RWPE1 (cell line): ENCODE data around the gene IFNL3.
"Not testable (repeated sequence)": the region's sequence is repeated elsewhere in the genome, so short reads cannot be mapped to it uniquely, and the experiment has no call there.

Experiments used
- CTCF ChIA-PET: fragments of 350-600 bp; sonication (Branson Sonifier 250); formaldehyde crosslinking; extraction: SDS; loops from one replicate; lab custom pipeline; 2021; lab: Yijun Ruan, JAX
- POLR2A ChIA-PET: fragments of 400-600 bp; formaldehyde crosslinking; extraction: SDS; loops from one replicate; lab custom pipeline; 2020; ENCODE audit warnings: antibody characterized with exemption; ENCODE audit not compliant: low non-redundant PET; lab: Yijun Ruan, JAX
- DNase-seq: peaks from one replicate; pipeline ENCODE4 v3.0.0; 2012; ENCODE audit warnings: low spot score
- H3K27ac ChIP-seq: fragments of 450-650 bp; 2 replicates; pipeline ENCODE4 v1.5.1; 2017
- TF ChIP-seq, protein P1 (sequence below): fragments of 450-650 bp; conservative IDR thresholded peaks from 2 replicates; pipeline ENCODE4 v1.5.1; 2017; ENCODE audit warnings: low read depth, mild to moderate bottlenecking

IFNL3 gene

DNA sequence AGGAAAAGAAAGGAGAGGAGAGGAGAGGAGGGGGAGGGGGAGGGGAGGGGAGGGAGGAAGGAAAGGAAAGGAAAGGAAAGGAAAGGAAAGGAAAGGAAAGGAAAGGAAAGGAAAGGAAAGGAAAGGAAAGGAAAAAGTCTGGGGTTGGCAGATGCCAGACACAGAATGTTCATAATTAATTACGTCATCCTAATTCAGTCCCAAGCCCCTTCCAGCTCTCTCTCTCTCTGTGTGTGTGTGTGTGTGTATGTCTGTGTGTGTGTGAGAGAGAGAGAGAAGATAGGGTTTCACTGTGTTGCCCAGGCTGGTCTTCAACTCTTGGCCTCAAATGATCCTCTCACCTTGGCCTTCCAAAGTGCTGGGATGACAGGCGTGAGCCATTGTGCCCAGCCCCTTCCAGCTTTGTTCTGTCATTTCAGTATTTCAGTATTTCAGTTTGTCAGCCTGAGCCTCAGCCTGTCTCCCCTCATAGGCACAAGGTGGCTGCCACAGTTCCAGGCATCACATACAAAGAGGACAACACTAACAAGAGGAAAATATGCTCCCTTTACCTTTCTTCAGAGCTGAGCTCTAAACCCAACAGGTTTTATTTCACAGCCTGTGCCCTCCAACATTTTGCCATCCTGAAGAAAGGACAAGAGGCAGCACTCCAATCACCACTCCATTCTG lies 14.6 kb downstream of the IFNL3 start:
- TF ChIP-seq, protein P1, sequence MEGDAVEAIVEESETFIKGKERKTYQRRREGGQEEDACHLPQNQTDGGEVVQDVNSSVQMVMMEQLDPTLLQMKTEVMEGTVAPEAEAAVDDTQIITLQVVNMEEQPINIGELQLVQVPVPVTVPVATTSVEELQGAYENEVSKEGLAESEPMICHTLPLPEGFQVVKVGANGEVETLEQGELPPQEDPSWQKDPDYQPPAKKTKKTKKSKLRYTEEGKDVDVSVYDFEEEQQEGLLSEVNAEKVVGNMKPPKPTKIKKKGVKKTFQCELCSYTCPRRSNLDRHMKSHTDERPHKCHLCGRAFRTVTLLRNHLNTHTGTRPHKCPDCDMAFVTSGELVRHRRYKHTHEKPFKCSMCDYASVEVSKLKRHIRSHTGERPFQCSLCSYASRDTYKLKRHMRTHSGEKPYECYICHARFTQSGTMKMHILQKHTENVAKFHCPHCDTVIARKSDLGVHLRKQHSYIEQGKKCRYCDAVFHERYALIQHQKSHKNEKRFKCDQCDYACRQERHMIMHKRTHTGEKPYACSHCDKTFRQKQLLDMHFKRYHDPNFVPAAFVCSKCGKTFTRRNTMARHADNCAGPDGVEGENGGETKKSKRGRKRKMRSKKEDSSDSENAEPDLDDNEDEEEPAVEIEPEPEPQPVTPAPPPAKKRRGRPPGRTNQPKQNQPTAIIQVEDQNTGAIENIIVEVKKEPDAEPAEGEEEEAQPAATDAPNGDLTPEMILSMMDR, result no peak
- ChIA-PET CTCF (interaction anchor here (0.6 kb wide), 1 partner anchor 37 kb away, joined by 3 read pairs; no protein-coding TSS in a partner anchor), POLR2A (no interaction called here)
- no peak overlapping the region for H3K27ac ChIP-seq
- DNase-seq, result no peak

DNA sequence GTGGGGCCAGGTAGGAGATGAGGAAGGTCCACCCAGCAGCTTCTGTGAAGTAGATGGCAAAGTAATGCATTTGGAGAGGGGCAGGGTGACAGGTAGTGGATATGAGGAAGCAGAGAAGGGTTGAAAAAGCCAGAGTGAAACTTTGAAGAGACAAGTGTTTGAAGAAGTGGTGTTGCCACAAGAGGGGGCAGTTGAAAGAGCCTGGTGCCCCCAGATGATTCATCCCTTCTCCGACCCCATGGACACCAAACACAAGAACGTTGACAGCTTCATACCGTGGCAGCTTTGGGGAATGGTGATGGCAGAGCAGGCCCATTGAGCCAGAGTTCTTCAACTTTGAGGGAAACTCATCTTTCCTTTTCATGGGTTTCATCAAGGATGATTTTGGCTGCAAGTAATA lies 19.9 kb downstream of the IFNL3 start:
- CTCF ChIA-PET, result interaction anchor here (0.7 kb wide), 1 partner anchor 279 kb away, joined by 3 read pairs; no protein-coding TSS in a partner anchor
- H3K27ac ChIP-seq, result no peak overlapping the region
- DNase-seq, result no peak
- POLR2A ChIA-PET, result no interaction called here
- TF ChIP-seq, protein P1, result no peak

GRCh38 chr19:39223703-39224279 lies 21.0 kb downstream of the IFNL3 start:
- ChIA-PET CTCF (no interaction called here), POLR2A (no interaction called here)
- DNase-seq, result peak; percentile 45
- TF ChIP-seq, protein P1, result no peak
- H3K27ac ChIP-seq, result no peak overlapping the region

GRCh38 chr19:39219108-39219507 lies 25.7 kb downstream of the IFNL3 start:
- H3K27ac ChIP-seq, DNase-seq, CTCF ChIA-PET, POLR2A ChIA-PET: not testable (repeated sequence)

DNA sequence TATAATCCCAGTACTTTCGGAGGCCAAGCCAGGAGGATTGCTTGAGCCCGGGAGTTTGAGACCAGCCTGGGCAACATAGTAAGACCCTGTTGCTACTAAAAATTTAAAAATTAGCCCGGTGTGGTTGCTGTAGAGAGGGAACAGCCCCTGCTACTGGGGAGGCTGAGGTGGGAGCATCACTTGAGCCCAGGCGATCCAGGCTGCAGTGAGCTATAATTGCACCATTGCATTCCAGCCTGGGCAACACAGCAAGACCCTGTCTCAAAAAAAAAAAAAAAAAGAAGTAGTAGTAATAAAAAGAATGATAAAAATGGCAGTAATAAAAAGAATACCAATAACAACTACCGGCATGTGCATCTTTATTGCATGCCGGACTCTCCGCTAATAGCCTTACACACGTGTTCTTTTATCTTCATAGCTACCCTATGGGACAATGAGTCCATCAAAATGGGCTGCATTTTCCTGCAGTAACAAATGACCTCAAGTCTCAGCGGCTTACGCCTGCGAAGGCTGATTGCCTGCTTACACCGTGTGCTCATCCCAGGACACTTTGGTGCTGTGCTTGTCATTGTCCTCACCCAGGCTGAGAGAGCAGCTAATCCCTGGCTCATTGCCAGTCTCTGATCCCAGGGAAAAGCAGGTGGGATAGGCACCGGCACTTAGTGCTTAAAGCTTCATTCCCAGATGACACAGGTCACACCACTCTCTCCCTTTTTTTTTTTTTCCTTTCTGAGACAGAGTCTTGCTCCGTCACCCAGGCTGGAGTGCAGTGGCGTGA lies 26.4 kb downstream of the IFNL3 start:
- H3K27ac ChIP-seq, result no peak overlapping the region
- POLR2A ChIA-PET, result no interaction called here
- TF ChIP-seq, protein P1, result no peak
- no peak for DNase-seq
- CTCF ChIA-PET, result interaction anchor here (0.5 to 0.7 kb wide), 2 partner anchors 14 to 64 kb away, joined by 3 read pairs; no protein-coding TSS in a partner anchor

- no peak for DNase-seq
- POLR2A ChIA-PET, result no interaction called here
- CTCF ChIA-PET, result no interaction called here
- no peak overlapping the region for H3K27ac ChIP-seq
- TF ChIP-seq, protein P1, result no peak
Observed at GRCh38 chr19:39217094-39217493, 27.7 kb downstream of the IFNL3 start.

GRCh38 chr19:39215323-39215722 lies 29.5 kb downstream of the IFNL3 start:
- CTCF ChIA-PET, result interaction anchor here (0.7 kb wide), 1 partner anchor 12 kb away, joined by 3 read pairs; no protein-coding TSS in a partner anchor
- POLR2A ChIA-PET, H3K27ac ChIP-seq, DNase-seq: not testable (repeated sequence)
